Uterus (tissue), 2 donors: ENCODE results near the gene CAMK2D.

Experiments
- CTCF ChIP-seq, 4 experiments: fragments of 200-600 bp in 2 of 4; fragments of 450-650 bp in 2 of 4; sonication (generic) in 2 of 4; IDR thresholded peaks; one replicate each; pipeline ENCODE4 v1.5.1; 2016 to 2019; ENCODE audit warnings: antibody characterized with exemption in 4 of 4, mild to moderate bottlenecking in 2 of 4, moderate library complexity in 1 of 4
- POLR2A ChIP-seq, 2 donors: fragments of 450-650 bp; IDR thresholded peaks; one replicate each; pipeline ENCODE4 v1.6.1; 2016; ENCODE audit warnings: antibody characterized with exemption in 2 of 2, mild to moderate bottlenecking in 1 of 2, moderate library complexity in 1 of 2

GRCh38 chr4:113708250-113708649 lies 53.3 kb downstream of the CAMK2D start:
- TF ChIP-seq CTCF (IDR thresholded peaks at IDR 0.05) (no peak), POLR2A (IDR thresholded peaks at IDR 0.05) (no peak)
